ENCODE data around the gene PUS3. TPM values are rescaled to one million over a fixed set of nuclear protein-coding genes. Genes with fewer than 3 reads are reported as not detected.

PUS3 gene
- total RNA-seq, 2 experiments from 2014 or later, result 14.9 to 18.5 TPM

GRCh38 chr11:125902277-125902926, 604 bp downstream of the PUS3 start:
- intact Hi-C loops (cut with micrococcal nuclease), result loop anchor here (5.0 kb wide), 2 partner anchors 380 to 390 kb away; partner anchors contain the start of gene TIRAP
- peaks cover 44% of the 10 kb centered on the region for H3K4me1 Mint-ChIP-seq (ENCODE audit: low read depth)
- peaks cover 27% of the 10 kb centered on the region for H3K36me3 Mint-ChIP-seq (ENCODE audit: low read depth)
- H3K4me3 Mint-ChIP-seq, result peak overlapping the region; percentile 94
- peak overlapping the region; percentile 95 for H3K27ac Mint-ChIP-seq
- no peaks in the 10 kb centered on the region for H3K9me3 Mint-ChIP-seq
- peaks cover 22% of the 10 kb centered on the region for H3K27me3 Mint-ChIP-seq (ENCODE audit: low read depth)
- DNase-seq, result no peak
- CTCF ChIA-PET, result interaction anchor here (1.4 kb wide), 1 partner anchor 15 kb away, joined by 7 read pairs; the partner anchor contains the start of gene HYLS1

- Mint-ChIP-seq H3K4me1 (ENCODE audit: low read depth) (peaks cover 48% of the 10 kb centered on the region), H3K4me3 (peak overlapping the region; percentile 94), H3K27me3 (ENCODE audit: low read depth) (peaks cover 21% of the 10 kb centered on the region), H3K9me3 (no peaks in the 10 kb centered on the region), H3K27ac (peak overlapping the region; percentile 51), H3K36me3 (ENCODE audit: low read depth) (peaks cover 28% of the 10 kb centered on the region)
- CTCF ChIA-PET, result no interaction called here
- DNase-seq, result no peak
- intact Hi-C loops (cut with micrococcal nuclease), result loop anchor here (5.0 kb wide), 2 partner anchors 380 to 390 kb away; partner anchors contain the start of gene TIRAP
Observed at GRCh38 chr11:125901872-125902271, 1.1 kb downstream of the PUS3 start.

- H3K36me3 Mint-ChIP-seq (ENCODE audit: low read depth), result peaks cover 34% of the 10 kb centered on the region
- no peaks in the 10 kb centered on the region for H3K27me3 Mint-ChIP-seq (ENCODE audit: low read depth)
- no peak overlapping the region for H3K4me3 Mint-ChIP-seq
- peaks cover 50% of the 10 kb centered on the region for H3K4me1 Mint-ChIP-seq (ENCODE audit: low read depth)
- no peaks in the 10 kb centered on the region for H3K9me3 Mint-ChIP-seq
- CTCF ChIA-PET, result no interaction called here
- H3K27ac Mint-ChIP-seq, result no peak overlapping the region
- intact Hi-C loops (cut with micrococcal nuclease), result no loop called here
- DNase-seq, result no peak
Observed at GRCh38 chr11:125892994-125893393, 10.0 kb downstream of the PUS3 start.

- H3K36me3 Mint-ChIP-seq (ENCODE audit: low read depth), result peaks cover 31% of the 10 kb centered on the region
- H3K27me3 Mint-ChIP-seq (ENCODE audit: low read depth), result no peaks in the 10 kb centered on the region
- H3K4me3 Mint-ChIP-seq, result no peak overlapping the region
- no peaks in the 10 kb centered on the region for H3K9me3 Mint-ChIP-seq
- no peak for DNase-seq
- H3K4me1 Mint-ChIP-seq (ENCODE audit: low read depth), result peaks cover 47% of the 10 kb centered on the region
- CTCF ChIA-PET, result no interaction called here
- H3K27ac Mint-ChIP-seq, result no peak overlapping the region
- intact Hi-C loops (cut with micrococcal nuclease), result no loop called here
Observed at GRCh38 chr11:125892071-125892470, 10.9 kb downstream of the PUS3 start.

GRCh38 chr11:125890447-125891100, 12.4 kb downstream of the PUS3 start:
- Mint-ChIP-seq H3K9me3 (no peaks in the 10 kb centered on the region), H3K4me1 (ENCODE audit: low read depth) (peaks cover 41% of the 10 kb centered on the region), H3K36me3 (ENCODE audit: low read depth) (peaks cover 24% of the 10 kb centered on the region), H3K27me3 (ENCODE audit: low read depth) (no peaks in the 10 kb centered on the region), H3K27ac (no peak overlapping the region), H3K4me3 (no peak overlapping the region)
- CTCF ChIA-PET, result interaction anchor here (1.0 kb wide), 1 partner anchor 303 kb away, joined by 3 read pairs; no protein-coding TSS in a partner anchor
- intact Hi-C loops (cut with micrococcal nuclease), result no loop called here
- no peak for DNase-seq

- intact Hi-C loops (cut with micrococcal nuclease), result loop anchor here (1.0 to 10.0 kb wide), 10 partner anchors 16 to 935 kb away; partner anchors contain the start of genes CCDC15, FAM118B, PKNOX2 and PUS3
- Mint-ChIP-seq H3K4me1 (ENCODE audit: low read depth) (peaks cover 35% of the 10 kb centered on the region), H3K27ac (peak within 1 kb of the TSS; percentile 88), H3K27me3 (ENCODE audit: low read depth) (no peaks in the 10 kb centered on the region), H3K36me3 (ENCODE audit: low read depth) (peaks cover 5% of the 10 kb centered on the region), H3K9me3 (no peaks in the 10 kb centered on the region), H3K4me3 (peak within 1 kb of the TSS; percentile 81)
- CTCF ChIA-PET, result interaction anchor here (0.7 to 2.0 kb wide), 6 partner anchors 12 to 462 kb away, joined by 4 to 9 read pairs (median 6); partner anchors contain the start of genes CHEK1 and PUS3
- DNase-seq, result peak; percentile 97
Observed at GRCh38 chr11:125887373-125888324, 15.4 kb downstream of the PUS3 start, which contains the start of gene HYLS1. Gene HYLS1 (plus strand): TSS chr11:125887668. CDS start chr11:125899369, 11,701 bp downstream.

- Mint-ChIP-seq H3K27me3 (ENCODE audit: low read depth) (no peaks in the 10 kb centered on the region), H3K36me3 (ENCODE audit: low read depth) (peaks cover 2% of the 10 kb centered on the region), H3K4me1 (ENCODE audit: low read depth) (peaks cover 29% of the 10 kb centered on the region), H3K4me3 (peak overlapping the region; percentile 81), H3K9me3 (no peaks in the 10 kb centered on the region), H3K27ac (peak overlapping the region; percentile 88)
- intact Hi-C loops (cut with micrococcal nuclease), result loop anchor here (1.0 to 10.0 kb wide), 9 partner anchors 16 to 935 kb away; partner anchors contain the start of genes CCDC15, FAM118B, PKNOX2 and PUS3
- DNase-seq, result no peak
- CTCF ChIA-PET, result interaction anchor here (0.6 to 2.0 kb wide), 6 partner anchors 12 to 319 kb away, joined by 3 to 8 read pairs (median 5); partner anchors contain the start of genes CHEK1 and PUS3
Observed at GRCh38 chr11:125886997-125887372, 16.0 kb downstream of the PUS3 start.

GRCh38 chr11:125883375-125883774, 19.6 kb downstream of the PUS3 start:
- intact Hi-C loops (cut with micrococcal nuclease), result loop anchor here (10.0 kb wide), 1 partner anchor 719 kb away; the partner anchor contains the start of gene PKNOX2
- CTCF ChIA-PET, result no interaction called here
- H3K27me3 Mint-ChIP-seq (ENCODE audit: low read depth), result no peaks in the 10 kb centered on the region
- no peak for DNase-seq
- peaks cover 10% of the 10 kb centered on the region for H3K4me1 Mint-ChIP-seq (ENCODE audit: low read depth)
- H3K36me3 Mint-ChIP-seq (ENCODE audit: low read depth), result no peaks in the 10 kb centered on the region
- no peak overlapping the region for H3K4me3 Mint-ChIP-seq
- H3K9me3 Mint-ChIP-seq, result no peaks in the 10 kb centered on the region
- no peak overlapping the region for H3K27ac Mint-ChIP-seq

GRCh38 chr11:125881291-125881690, 21.7 kb downstream of the PUS3 start:
- H3K36me3 Mint-ChIP-seq (ENCODE audit: low read depth), result no peaks in the 10 kb centered on the region
- intact Hi-C loops (cut with micrococcal nuclease), result loop anchor here (10.0 kb wide), 1 partner anchor 716 kb away; the partner anchor contains the start of gene PKNOX2
- H3K4me1 Mint-ChIP-seq (ENCODE audit: low read depth), result no peaks in the 10 kb centered on the region
- no peaks in the 10 kb centered on the region for H3K9me3 Mint-ChIP-seq
- no peaks in the 10 kb centered on the region for H3K27me3 Mint-ChIP-seq (ENCODE audit: low read depth)
- CTCF ChIA-PET, result interaction anchor here (0.7 kb wide), 1 partner anchor 455 kb away, joined by 3 read pairs; no protein-coding TSS in a partner anchor
- no peak for DNase-seq
- H3K27ac Mint-ChIP-seq, result no peak overlapping the region
- H3K4me3 Mint-ChIP-seq, result no peak overlapping the region

- Mint-ChIP-seq H3K36me3 (ENCODE audit: low read depth) (no peaks in the 10 kb centered on the region), H3K27me3 (ENCODE audit: low read depth) (peaks cover 1% of the 10 kb centered on the region), H3K4me3 (no peak overlapping the region), H3K27ac (no peak overlapping the region), H3K4me1 (ENCODE audit: low read depth) (no peaks in the 10 kb centered on the region), H3K9me3 (no peaks in the 10 kb centered on the region)
- peak; percentile 74 for DNase-seq
- intact Hi-C loops (cut with micrococcal nuclease), result loop anchor here (1.0 to 5.0 kb wide), 6 partner anchors 150 to 527 kb away; partner anchors contain the start of genes CHEK1 and FEZ1
- CTCF ChIA-PET, result interaction anchor here (1.5 kb wide), 1 partner anchor 13 kb away, joined by 4 read pairs; the partner anchor contains the start of gene HYLS1
Observed at GRCh38 chr11:125874556-125875124, 28.4 kb downstream of the PUS3 start.

GRCh38 chr11:125873881-125874555, 29.0 kb downstream of the PUS3 start:
- peaks cover 1% of the 10 kb centered on the region for H3K27me3 Mint-ChIP-seq (ENCODE audit: low read depth)
- H3K9me3 Mint-ChIP-seq, result no peaks in the 10 kb centered on the region
- H3K4me1 Mint-ChIP-seq (ENCODE audit: low read depth), result no peaks in the 10 kb centered on the region
- CTCF ChIA-PET, result no interaction called here
- no peak overlapping the region for H3K27ac Mint-ChIP-seq
- intact Hi-C loops (cut with micrococcal nuclease), result loop anchor here (1.0 to 5.0 kb wide), 6 partner anchors 150 to 527 kb away; partner anchors contain the start of genes CHEK1 and FEZ1
- H3K36me3 Mint-ChIP-seq (ENCODE audit: low read depth), result no peaks in the 10 kb centered on the region
- no peak for DNase-seq
- H3K4me3 Mint-ChIP-seq, result no peak overlapping the region
